ENCODE results near the gene GALNT6. TPM values are rescaled to one million over a fixed set of nuclear protein-coding genes. Genes with fewer than 3 reads are reported as not detected.

Gene GALNT6
- total RNA-seq, 1 donor from 2014 or later, result 3.7 TPM

DNA sequence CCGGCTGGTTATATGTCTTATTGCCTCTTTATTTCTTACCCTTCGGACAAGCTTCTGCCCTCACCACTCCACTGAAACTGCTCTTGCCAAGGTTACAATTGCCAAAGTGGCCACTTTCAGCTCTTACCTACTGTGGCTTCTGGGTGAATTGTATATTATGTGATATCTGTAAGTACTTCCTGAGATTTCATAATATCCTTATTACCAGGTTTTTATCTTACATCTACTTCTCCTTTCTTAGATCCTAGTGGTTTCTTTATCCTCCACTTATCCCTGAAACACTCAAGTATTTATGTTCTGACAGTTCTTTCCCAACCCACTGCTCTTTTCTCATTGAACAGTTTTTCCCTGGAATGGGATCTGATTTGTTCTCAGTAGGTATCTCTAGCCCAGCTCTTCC lies 55.3 kb downstream of the GALNT6 start:
- H3K4me3 Mint-ChIP-seq (ENCODE audit: low read depth), result no peak overlapping the region
- TF ChIP-seq, protein P1, sequence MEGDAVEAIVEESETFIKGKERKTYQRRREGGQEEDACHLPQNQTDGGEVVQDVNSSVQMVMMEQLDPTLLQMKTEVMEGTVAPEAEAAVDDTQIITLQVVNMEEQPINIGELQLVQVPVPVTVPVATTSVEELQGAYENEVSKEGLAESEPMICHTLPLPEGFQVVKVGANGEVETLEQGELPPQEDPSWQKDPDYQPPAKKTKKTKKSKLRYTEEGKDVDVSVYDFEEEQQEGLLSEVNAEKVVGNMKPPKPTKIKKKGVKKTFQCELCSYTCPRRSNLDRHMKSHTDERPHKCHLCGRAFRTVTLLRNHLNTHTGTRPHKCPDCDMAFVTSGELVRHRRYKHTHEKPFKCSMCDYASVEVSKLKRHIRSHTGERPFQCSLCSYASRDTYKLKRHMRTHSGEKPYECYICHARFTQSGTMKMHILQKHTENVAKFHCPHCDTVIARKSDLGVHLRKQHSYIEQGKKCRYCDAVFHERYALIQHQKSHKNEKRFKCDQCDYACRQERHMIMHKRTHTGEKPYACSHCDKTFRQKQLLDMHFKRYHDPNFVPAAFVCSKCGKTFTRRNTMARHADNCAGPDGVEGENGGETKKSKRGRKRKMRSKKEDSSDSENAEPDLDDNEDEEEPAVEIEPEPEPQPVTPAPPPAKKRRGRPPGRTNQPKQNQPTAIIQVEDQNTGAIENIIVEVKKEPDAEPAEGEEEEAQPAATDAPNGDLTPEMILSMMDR (IDR thresholded peaks at IDR 0.05; ENCODE audit: unreplicated experiment), result no peak
- H3K9me3 Mint-ChIP-seq (ENCODE audit: low read depth), result no peaks in the 10 kb centered on the region
- DNase-seq (ENCODE audit: low spot score, unreplicated experiment), result no peak
- peak overlapping the region; percentile 15 for H3K27ac Mint-ChIP-seq
- H3K36me3 Mint-ChIP-seq (ENCODE audit: insufficient read depth), result no peaks in the 10 kb centered on the region
- H3K27me3 Mint-ChIP-seq, result peaks cover 3% of the 10 kb centered on the region
- no peaks in the 10 kb centered on the region for H3K4me1 Mint-ChIP-seq (ENCODE audit: low read depth)

DNA sequence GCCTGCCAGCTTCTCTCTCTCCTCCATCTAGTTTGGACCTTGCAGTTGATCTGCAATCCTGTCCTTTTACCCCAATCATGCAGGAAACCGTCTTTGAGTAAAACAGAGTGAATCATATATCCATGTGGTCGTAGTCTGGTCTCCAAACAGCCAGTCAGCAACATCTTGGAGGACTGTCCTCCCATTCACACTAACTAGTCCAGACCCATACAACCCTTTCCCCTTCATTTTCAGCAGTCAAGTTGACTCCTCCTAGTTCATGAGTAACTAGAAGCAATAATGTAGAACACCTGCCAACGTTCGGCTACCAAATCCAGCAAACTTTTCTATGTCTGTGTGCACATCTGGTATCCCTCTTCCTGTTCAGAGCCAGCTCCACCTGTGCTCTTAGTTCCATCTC lies 56.4 kb downstream of the GALNT6 start:
- no peak for DNase-seq (ENCODE audit: low spot score, unreplicated experiment)
- Mint-ChIP-seq H3K27me3 (peaks cover 3% of the 10 kb centered on the region), H3K4me1 (ENCODE audit: low read depth) (no peaks in the 10 kb centered on the region), H3K4me3 (ENCODE audit: low read depth) (no peak overlapping the region), H3K36me3 (ENCODE audit: insufficient read depth) (no peaks in the 10 kb centered on the region), H3K27ac (no peak overlapping the region), H3K9me3 (ENCODE audit: low read depth) (no peaks in the 10 kb centered on the region)
- TF ChIP-seq, protein P1 (IDR thresholded peaks at IDR 0.05; ENCODE audit: unreplicated experiment), result no peak

DNA sequence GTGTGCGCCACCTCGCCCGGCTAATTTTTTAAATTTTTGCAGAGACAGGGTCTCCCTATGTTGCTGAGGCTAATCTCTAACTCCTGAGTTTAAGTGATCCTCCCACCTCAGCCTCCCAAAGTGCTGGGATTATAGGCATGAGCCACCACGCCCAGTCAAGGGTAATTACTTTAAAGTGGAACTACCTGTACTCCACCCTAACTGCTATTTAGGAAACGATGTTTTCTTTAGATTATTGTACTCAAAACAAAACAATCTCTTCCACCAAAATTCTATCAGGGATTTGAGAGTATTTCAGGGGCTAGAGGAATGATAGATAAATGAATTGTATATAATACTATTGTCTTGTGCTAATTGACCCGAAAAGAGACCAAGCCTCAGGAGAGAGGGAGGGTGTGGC lies 57.7 kb downstream of the GALNT6 start:
- no peaks in the 10 kb centered on the region for H3K36me3 Mint-ChIP-seq (ENCODE audit: insufficient read depth)
- H3K9me3 Mint-ChIP-seq (ENCODE audit: low read depth), result no peaks in the 10 kb centered on the region
- no peak overlapping the region for H3K4me3 Mint-ChIP-seq (ENCODE audit: low read depth)
- DNase-seq (ENCODE audit: low spot score, unreplicated experiment), result no peak
- TF ChIP-seq, protein P1 (IDR thresholded peaks at IDR 0.05; ENCODE audit: unreplicated experiment), result no peak
- H3K27me3 Mint-ChIP-seq, result peaks cover 3% of the 10 kb centered on the region
- no peaks in the 10 kb centered on the region for H3K4me1 Mint-ChIP-seq (ENCODE audit: low read depth)
- H3K27ac Mint-ChIP-seq, result no peak overlapping the region

DNA sequence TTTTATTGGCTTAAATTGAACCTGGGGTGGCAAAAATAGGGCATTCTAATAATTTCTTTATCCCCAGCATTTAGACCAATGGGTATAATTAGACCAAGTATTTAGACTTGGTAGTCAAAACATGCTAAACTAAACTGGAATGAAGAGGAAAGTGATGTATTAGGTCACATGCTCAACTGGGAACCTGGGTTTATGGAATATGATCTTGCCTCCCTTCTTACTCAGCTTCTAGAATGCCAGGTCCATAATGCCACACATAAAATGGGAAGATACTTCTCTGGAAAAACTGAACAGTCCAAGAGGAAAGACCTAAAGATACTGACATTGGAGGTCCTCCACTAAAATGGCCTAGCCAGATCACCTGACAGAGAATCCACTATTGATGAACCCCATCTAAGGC lies 61.0 kb downstream of the GALNT6 start:
- no peaks in the 10 kb centered on the region for H3K36me3 Mint-ChIP-seq (ENCODE audit: insufficient read depth)
- H3K4me1 Mint-ChIP-seq (ENCODE audit: low read depth), result no peaks in the 10 kb centered on the region
- TF ChIP-seq, protein P1 (IDR thresholded peaks at IDR 0.05; ENCODE audit: unreplicated experiment), result no peak
- no peaks in the 10 kb centered on the region for H3K9me3 Mint-ChIP-seq (ENCODE audit: low read depth)
- no peaks in the 10 kb centered on the region for H3K27me3 Mint-ChIP-seq
- no peak for DNase-seq (ENCODE audit: low spot score, unreplicated experiment)
- H3K27ac Mint-ChIP-seq, result no peak overlapping the region
- no peak overlapping the region for H3K4me3 Mint-ChIP-seq (ENCODE audit: low read depth)

DNA sequence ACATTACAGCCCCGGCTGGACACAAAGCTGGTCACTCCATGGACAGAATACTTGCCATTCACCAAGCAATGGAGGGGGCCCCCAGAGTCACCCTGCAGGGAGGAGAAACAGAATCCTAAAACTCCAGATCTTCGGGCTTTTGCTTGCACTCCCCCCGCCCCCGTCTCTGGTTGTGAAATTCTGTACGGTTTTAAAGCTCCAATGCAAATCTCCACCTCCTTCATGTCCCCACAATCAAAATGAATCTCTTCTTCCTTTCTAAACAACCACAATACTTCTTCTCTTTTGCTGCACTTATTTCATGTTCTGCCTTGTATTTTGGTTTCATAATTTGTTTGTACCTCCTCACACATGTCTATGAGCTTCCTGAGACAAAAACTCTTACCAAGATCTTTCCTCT lies 61.5 kb downstream of the GALNT6 start:
- TF ChIP-seq, protein P1 (IDR thresholded peaks at IDR 0.05; ENCODE audit: unreplicated experiment), result no peak
- Mint-ChIP-seq H3K9me3 (ENCODE audit: low read depth) (no peaks in the 10 kb centered on the region), H3K4me1 (ENCODE audit: low read depth) (no peaks in the 10 kb centered on the region), H3K36me3 (ENCODE audit: insufficient read depth) (no peaks in the 10 kb centered on the region), H3K27ac (no peak overlapping the region), H3K27me3 (no peaks in the 10 kb centered on the region), H3K4me3 (ENCODE audit: low read depth) (no peak overlapping the region)
- DNase-seq (ENCODE audit: low spot score, unreplicated experiment), result no peak

Measured in progenitor cell of endocrine pancreas (in vitro differentiated cells).